ENCODE results near the gene ATL2.

ATL2 gene

DNA sequence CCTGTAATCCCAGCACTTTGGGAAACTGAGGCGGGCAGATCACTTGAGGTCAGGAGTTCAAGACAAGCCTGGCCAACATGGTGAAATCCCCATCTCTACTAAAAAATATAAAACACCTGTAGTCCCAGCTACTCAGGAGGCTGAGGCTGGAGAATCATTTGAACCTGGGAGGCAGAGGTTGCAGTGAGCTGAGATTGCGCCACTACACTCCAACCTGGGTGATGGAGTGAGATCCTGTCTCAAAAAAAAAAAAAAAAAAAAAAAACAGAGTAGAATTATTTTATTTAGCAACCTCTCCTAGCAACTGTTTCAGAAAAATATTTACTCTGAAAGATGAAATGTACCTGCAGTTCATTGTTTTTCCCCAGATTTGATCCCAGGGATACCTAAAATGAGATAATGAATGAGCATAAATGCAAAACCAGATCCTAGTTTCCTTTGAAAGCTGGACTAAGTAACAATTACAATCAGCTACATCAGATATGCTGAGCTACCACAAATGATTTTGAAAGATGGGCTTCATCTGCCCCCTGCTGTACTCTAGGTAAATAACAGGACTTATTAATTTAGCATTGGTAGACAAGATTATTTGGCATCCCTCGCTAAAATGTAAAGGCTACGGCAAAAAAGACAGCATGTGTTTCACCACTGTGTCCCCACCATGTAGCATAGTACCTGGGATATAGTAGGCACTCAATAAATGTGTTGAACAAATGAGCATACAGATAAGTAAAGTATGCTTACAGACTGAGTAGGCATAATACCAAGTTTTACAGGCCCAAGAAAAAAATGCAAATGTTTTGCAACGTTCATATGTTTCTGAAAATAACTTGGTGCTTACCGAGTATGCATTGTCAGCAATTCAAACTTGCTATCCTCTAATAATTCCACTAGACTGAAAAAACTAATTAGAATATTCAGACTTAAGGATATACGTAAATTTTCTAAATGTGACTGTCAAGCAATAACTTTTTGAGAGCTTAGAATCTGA lies 102.5 kb downstream of the ATL2 start:
- TF ChIP-seq, protein P1, sequence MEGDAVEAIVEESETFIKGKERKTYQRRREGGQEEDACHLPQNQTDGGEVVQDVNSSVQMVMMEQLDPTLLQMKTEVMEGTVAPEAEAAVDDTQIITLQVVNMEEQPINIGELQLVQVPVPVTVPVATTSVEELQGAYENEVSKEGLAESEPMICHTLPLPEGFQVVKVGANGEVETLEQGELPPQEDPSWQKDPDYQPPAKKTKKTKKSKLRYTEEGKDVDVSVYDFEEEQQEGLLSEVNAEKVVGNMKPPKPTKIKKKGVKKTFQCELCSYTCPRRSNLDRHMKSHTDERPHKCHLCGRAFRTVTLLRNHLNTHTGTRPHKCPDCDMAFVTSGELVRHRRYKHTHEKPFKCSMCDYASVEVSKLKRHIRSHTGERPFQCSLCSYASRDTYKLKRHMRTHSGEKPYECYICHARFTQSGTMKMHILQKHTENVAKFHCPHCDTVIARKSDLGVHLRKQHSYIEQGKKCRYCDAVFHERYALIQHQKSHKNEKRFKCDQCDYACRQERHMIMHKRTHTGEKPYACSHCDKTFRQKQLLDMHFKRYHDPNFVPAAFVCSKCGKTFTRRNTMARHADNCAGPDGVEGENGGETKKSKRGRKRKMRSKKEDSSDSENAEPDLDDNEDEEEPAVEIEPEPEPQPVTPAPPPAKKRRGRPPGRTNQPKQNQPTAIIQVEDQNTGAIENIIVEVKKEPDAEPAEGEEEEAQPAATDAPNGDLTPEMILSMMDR (IDR thresholded peaks at IDR 0.05; ENCODE audit: control extremely low read depth, extremely low read depth, low read depth, missing control alignments), result peak; percentile 65
- POLR2A ChIA-PET, result interaction anchor here (0.6 to 0.7 kb wide), 2 partner anchors 21 to 421 kb away, joined by 6 to 8 read pairs; no protein-coding TSS in a partner anchor
- DNase-seq (ENCODE audit: extremely low spot score), result peak; percentile 65
- CTCF ChIA-PET, result interaction anchor here (0.6 to 3.6 kb wide), 58 partner anchors 8 to 884 kb away, joined by 3 to 27 read pairs (median 4); partner anchors contain the start of genes CYP1B1 and RMDN2

DNA sequence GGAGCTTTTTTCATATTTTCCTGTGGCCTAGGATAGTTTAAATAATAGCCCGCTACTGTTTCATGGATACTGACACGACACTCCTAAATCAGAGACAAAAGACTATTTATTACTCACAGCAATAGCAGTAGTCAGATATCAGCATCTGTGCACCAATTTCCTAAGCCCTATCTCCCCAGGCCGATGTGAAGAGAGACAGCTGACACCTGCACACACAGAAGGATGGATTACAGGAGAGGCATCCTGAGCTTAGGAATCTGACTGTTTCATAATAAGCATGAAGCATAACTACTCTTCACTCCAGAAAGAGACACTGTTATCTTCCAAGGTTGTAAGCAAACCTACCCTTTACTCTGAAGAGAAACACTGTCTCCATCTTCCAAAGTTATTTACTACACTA lies 105.4 kb downstream of the ATL2 start:
- ChIA-PET CTCF (interaction anchor here (0.7 to 3.4 kb wide), 6 partner anchors 11 to 394 kb away, joined by 3 to 14 read pairs (median 4); no protein-coding TSS in a partner anchor), POLR2A (no interaction called here)
- DNase-seq (ENCODE audit: extremely low spot score), result no peak
- TF ChIP-seq, protein P1 (IDR thresholded peaks at IDR 0.05; ENCODE audit: control extremely low read depth, extremely low read depth, low read depth, missing control alignments), result no peak

DNA sequence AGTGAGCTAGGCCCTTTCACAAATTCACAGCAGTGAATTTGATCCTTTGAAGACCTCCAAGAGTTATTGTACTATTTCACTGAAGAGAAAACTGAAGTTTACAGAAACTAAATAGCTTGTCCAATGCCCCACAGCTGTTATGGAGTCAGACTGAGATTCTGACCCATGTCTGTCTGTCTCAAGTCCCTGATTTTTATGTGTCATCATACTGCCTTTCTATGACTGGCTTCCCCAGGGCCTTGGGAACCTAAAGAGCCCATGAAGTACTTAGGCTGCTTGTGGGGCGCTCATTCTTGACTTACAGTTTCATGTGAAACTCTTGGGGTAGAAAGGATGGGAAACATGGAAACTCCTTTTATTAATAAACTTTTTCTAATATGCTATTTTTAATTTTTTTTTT lies 107.7 kb downstream of the ATL2 start:
- ChIA-PET CTCF (interaction anchor here (0.9 to 1.7 kb wide), 9 partner anchors 8 to 437 kb away, joined by 3 to 5 read pairs (median 3); no protein-coding TSS in a partner anchor), POLR2A (no interaction called here)
- TF ChIP-seq, protein P1 (IDR thresholded peaks at IDR 0.05; ENCODE audit: control extremely low read depth, extremely low read depth, low read depth, missing control alignments), result no peak
- no peak for DNase-seq (ENCODE audit: extremely low spot score)

DNA sequence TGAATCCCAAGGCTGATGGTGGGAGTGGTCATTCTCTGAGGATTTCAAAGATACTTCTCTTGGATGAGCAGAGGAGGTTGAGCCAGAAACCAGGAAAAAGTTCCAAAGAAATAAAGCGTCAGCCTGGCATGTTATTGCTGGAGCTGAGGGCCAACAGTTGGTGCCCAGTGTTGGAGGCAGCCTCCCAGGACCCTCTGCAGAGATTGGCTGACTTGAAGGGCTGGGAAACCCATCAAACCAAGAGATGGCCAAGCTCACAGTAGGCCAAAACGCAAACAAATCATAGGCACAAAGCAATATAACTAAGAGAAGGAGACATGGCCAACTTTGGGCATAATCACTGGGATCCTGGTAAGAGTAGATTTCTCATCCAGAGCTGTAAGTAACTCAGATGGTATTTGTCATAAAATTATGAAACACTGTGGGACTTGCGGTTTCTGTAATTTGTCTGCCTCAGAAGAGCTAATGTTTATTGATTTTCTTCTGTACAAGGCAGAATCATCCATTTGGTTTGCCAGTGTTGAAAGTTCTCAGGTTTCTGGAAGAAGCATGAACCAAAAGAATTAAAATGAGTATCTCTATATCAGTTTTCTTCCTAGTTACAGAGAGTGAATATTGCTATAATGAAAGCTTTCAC lies 108.3 kb downstream of the ATL2 start:
- TF ChIP-seq, protein P1 (IDR thresholded peaks at IDR 0.05; ENCODE audit: control extremely low read depth, extremely low read depth, low read depth, missing control alignments), result no peak
- CTCF ChIA-PET, result interaction anchor here (0.7 to 1.5 kb wide), 7 partner anchors 11 to 436 kb away, joined by 3 to 5 read pairs (median 3); no protein-coding TSS in a partner anchor
- no peak for DNase-seq (ENCODE audit: extremely low spot score)
- POLR2A ChIA-PET, result no interaction called here

DNA sequence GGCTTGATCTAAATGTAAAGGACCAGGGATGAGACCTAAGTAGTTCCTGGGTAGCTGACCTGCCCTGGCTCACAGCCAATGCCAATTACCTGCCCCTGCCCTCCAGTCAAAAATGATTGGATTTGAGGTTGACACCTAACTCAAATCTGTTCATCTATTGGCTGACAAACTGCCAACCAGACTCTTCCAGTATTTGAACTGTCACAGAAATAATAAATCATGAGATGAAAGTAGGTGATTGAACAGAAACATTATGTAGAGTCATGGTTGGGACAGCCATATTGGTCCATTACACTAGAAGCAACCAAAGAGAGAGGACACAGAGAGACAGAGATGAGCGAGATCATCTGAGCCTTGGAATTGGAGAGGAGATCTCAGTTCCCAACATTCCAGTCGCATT lies 109.1 kb downstream of the ATL2 start:
- ChIA-PET POLR2A (no interaction called here), CTCF (interaction anchor here (1.3 kb wide), 1 partner anchor 240 kb away, joined by 3 read pairs; no protein-coding TSS in a partner anchor)
- TF ChIP-seq, protein P1 (IDR thresholded peaks at IDR 0.05; ENCODE audit: control extremely low read depth, extremely low read depth, low read depth, missing control alignments), result no peak
- no peak for DNase-seq (ENCODE audit: extremely low spot score)

DNA sequence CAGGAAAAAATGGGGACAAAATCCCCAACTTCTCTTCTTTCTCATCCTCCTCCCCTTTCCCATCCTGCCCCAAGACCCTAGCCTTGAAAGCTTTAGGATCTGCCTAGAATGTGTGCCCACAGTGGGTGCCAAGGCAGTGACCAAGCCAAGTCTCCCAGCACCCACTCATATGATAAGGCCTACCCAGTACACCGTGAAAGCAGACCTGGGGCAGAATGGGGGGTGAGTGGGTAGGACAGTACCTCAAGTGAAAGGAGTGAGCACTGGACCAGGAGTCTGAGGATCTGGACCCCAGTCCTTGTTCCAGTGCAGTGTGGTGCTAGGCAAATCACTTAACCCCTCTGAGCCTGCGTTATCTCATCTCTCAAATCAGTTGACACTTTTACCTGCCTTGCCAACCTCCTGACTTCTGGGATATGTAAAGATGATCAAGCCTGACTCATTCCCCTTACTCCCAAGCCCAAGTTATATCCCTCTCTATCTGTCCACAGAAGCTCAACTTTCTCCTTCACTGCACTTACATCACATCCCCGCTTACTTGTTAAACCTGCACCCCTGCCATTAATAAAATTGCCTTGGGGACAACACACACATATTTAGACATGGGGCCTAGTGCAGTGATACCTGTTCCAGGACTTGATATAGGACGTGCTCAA lies 109.7 kb downstream of the ATL2 start:
- ChIA-PET POLR2A (no interaction called here), CTCF (interaction anchor here (1.1 kb wide), 1 partner anchor 146 kb away, joined by 3 read pairs; no protein-coding TSS in a partner anchor)
- DNase-seq (ENCODE audit: extremely low spot score), result no peak
- TF ChIP-seq, protein P1 (IDR thresholded peaks at IDR 0.05; ENCODE audit: control extremely low read depth, extremely low read depth, low read depth, missing control alignments), result no peak

Measured in GM10248 (cell line).